GM19025 (cell line): ENCODE data around the gene CST9L.

Experiments used
- ATAC-seq: cut with Tn5 transposase; IDR thresholded peaks from one replicate; pipeline ENCODE4 v1.9.1; 2021; ENCODE audit warnings: mild to moderate bottlenecking, low read depth, moderate library complexity; ENCODE audit not compliant: unreplicated experiment

Gene CST9L

GRCh38 chr20:23515250-23515939 is 52.9 kb downstream of the CST9L start:
- ATAC-seq = no peak

- no peak for ATAC-seq
These were observed 53.4 kb downstream of the CST9L start for GRCh38 chr20:23514848-23515247.
